GM19099 (cell line): ENCODE results near the gene IREB2.

ENCODE experiments used
- POLR2A ChIP-seq: IDR thresholded peaks from 3 replicates; pipeline ENCODE4 v1.6.1; 2011; ENCODE audit warnings: low read depth; ENCODE audit not compliant: insufficient read length; ENCODE audit errors: extremely low read depth

Gene IREB2

GRCh38 chr15:78399091-78399490, 38.9 kb upstream of the IREB2 start:
- no peak for TF ChIP-seq POLR2A

- no peak for TF ChIP-seq POLR2A
These were observed 35.9 kb upstream of the IREB2 start for GRCh38 chr15:78402061-78402610.

GRCh38 chr15:78404125-78404524, 33.9 kb upstream of the IREB2 start:
- TF ChIP-seq POLR2A = no peak

DNA sequence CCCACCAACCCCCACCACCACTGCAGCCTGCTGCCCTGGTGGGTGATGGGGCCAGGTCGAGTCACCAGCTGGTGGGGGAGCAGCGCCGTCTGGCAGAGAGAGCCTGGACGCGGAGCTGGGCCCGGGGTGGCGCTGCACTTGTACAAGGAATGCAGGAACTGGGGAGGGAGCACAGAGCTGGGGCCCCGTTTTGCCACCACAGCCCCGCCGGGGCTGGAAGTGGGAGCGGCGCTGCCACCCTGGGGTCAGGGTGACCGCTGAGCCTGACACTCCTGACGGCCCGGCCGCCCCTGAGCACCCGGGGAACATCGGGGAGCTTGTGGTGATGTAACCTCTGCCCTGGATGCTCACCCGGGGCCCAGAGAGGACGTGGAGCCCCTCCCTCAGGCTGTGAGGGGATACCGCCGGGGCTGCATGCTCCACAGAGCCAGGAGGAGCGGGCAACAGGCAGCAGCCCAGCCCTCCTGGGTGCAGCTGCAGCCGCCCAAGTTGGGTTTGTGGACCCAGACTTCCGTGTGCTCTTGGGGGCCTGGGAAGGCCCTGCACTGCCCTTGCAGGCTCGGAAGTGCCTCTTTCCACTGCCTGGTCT, 32.6 kb upstream of the IREB2 start:
- no peak for TF ChIP-seq POLR2A

DNA sequence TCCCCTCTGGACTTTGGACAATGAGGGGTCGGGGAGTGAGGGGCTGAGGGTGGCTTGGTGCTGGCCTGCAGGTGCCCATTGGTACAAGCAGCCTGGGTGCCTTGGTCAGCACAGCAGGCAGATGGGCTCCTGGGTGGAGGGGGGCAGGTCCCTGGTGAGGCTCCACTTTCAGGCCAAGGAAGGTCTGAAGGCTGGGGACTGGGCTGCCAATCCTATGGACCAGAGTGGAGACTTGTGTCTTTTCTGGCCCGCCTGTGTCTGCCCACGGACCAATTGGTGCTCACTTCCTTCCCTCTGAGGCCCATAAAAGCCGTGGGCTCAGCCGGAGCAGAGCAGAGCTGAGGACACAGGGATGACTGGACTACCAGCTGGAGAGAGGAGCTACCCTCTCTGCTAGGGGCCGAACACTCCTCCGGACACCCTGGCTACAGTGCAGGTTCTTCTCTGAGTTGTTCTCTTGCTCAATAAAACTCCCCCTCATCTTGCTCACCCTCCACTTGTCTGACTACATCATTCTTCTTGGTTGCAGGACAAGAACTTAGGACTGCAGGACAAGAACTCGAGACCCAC, 31.9 kb upstream of the IREB2 start:
- TF ChIP-seq POLR2A = no peak

GRCh38 chr15:78407608-78408354, 30.2 kb upstream of the IREB2 start:
- TF ChIP-seq POLR2A = no peak

DNA sequence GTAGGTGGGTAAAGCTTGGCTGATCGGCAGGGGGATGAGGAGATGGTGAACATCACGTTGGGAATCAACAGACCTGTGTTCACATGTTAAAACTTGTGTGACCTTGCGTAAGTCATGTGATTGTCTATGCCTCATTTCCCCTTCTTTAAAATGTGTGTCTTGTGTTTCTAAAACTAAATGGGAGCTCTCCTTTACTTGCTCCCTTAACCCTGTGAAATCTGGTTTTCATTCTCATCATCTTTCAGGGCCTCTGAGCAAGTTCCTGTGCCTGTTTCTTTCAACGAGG, 29.7 kb upstream of the IREB2 start:
- no peak for TF ChIP-seq POLR2A

GRCh38 chr15:78408961-78409360, 29.1 kb upstream of the IREB2 start:
- no peak for TF ChIP-seq POLR2A

- no peak for TF ChIP-seq POLR2A
These were observed 27.0 kb upstream of the IREB2 start for GRCh38 chr15:78411061-78411460.

- no peak for TF ChIP-seq POLR2A
These were observed 23.3 kb upstream of the IREB2 start for GRCh38 chr15:78414621-78415250.

- TF ChIP-seq POLR2A = no peak
These were observed 22.7 kb upstream of the IREB2 start for GRCh38 chr15:78415284-78415683.

DNA sequence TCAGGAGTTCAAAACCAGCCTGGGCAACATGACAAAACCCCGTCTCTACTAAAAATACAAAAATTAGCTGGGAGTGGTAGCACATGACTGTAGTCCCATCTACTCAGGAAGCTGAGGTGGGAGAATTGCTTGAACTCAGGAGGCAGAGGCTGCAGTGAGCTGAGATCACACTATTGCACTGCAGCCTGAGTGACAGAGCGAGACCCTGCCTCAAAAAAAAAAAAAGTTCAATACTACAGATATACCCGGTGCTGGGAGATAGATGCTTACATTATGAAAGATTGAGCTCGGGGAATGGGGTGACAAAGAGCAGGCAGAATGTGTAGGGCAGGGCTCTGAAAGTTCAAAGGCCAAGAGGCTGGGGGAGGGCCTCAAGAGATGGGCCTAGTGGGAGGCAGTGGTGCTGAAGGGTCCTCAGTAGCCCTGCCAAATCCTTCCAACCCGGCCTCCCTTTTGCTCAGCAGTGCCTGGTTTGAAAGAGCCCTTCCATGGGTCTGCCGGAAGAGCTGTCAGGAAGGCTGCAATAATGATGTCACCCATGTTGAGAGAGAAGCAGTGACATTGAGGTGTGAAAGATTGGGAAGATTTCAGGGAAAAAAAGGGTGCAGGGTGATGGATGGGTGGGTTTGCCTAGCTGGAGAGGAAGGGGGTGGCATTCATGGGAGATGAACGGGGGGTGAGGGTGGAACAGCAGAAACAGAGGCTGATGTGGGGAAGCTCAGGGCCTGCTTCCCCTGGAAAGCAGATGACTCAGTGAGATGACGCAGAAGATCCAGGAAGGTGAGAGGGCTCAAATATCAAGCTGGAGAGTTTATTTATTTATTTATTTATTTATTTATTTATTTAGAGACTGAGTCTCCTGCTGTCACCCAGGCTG, 20.0 kb upstream of the IREB2 start:
- no peak for TF ChIP-seq POLR2A

DNA sequence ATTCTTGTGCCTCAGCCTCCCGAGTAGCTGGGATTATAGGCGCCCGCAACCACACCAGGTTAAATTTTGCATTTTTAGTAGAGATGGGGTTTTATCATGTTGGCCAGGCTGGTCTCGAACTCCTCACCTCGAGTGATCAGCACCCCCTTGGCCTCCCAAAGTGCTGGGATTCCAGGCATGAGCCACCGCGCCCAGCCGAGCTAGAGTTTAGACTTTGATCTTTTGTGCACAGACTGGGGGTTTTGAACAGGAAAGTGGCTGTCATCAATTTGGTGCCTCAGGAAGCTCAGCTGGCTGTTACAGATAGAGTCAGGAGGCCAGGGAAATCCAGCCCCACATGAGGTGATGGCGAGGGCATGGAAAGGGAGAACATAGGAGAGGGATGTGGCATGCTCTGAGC, 19.3 kb upstream of the IREB2 start:
- TF ChIP-seq POLR2A = no peak

GRCh38 chr15:78419367-78419766, 18.6 kb upstream of the IREB2 start:
- no peak for TF ChIP-seq POLR2A

- TF ChIP-seq POLR2A = no peak
These were observed 17.8 kb upstream of the IREB2 start for GRCh38 chr15:78420220-78420619.
